BJ (cell line): ENCODE measurements around the gene KCNH3. TPM values are rescaled to one million over a fixed set of nuclear protein-coding genes. Genes with fewer than 3 reads are reported as not detected.
A peak's percentile ranks its signal among the peaks of the same experiment; 100 is the strongest.

Source experiments
- CTCF ChIA-PET: fragments of 350-600 bp; formaldehyde crosslinking; extraction: SDS; loops from one replicate; lab custom pipeline; 2021; ENCODE audit warnings: antibody characterized with exemption, inconsistent platforms; lab: Yijun Ruan, JAX
- POLR2A ChIA-PET: fragments of 300-600 bp; sonication (Branson Sonifier 250); formaldehyde crosslinking; extraction: SDS; loops from one replicate; lab custom pipeline; 2021; ENCODE audit warnings: antibody characterized with exemption; lab: Charles Lee
- DNase-seq: peaks from one replicate; pipeline ENCODE4 v3.0.0-alpha.2; 2011; ENCODE audit warnings: low read depth
- H3K27me3 ChIP-seq: 2 replicates; pipeline ENCODE4 v1.6.0; 2011; ENCODE audit warnings: low read length; ENCODE audit not compliant: control insufficient read depth, insufficient read depth
- H3K36me3 ChIP-seq: 2 replicates; pipeline ENCODE4 v1.5.1; 2011; ENCODE audit warnings: low read length; ENCODE audit not compliant: control insufficient read depth, insufficient read depth
- H3K4me3 ChIP-seq: 2 replicates; pipeline ENCODE4 v1.5.1; 2011; ENCODE audit warnings: low read depth, mild to moderate bottlenecking, control low read depth, low read length
- CTCF ChIP-seq: IDR thresholded peaks from 2 replicates; pipeline ENCODE4 v1.5.1; 2011; ENCODE audit warnings: low read depth, mild to moderate bottlenecking, control low read depth, inconsistent platforms, low read length, moderate library complexity; ENCODE audit not compliant: insufficient read depth
- polyA plus RNA-seq: library from polyadenylated mRNA; depleted of rRNA; stranded (reverse); fragments of >200 nt; gene quantifications from 2 replicates; pipeline ENCODE4 v1.2.3, GENCODE V29; 2011

The KCNH3 gene
- polyA plus RNA-seq, 1 experiment = 0.02 TPM

DNA sequence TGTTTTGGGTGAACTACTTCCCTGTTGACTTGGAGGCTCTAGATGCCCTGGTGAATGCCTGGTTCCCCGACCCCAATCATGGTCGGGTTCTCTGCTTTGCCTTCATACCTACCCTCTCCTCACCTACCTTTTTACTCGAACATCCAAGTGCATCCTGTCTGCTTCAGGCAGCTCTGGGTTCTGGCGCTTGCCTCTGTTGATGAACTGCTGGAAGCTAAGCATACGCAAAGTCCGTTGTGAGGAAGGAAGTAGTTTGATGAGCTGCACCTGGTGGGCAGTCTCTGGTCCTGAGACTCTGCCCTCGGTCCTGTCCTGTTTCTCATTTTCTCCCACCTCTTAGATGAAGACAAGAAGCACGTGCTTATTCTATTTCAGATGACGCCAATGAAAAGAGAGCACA is 13.6 kb downstream of the KCNH3 start:
- Histone ChIP-seq H3K36me3 (peaks cover 9% of the 10 kb centered on the region), H3K27me3 (peaks cover 29% of the 10 kb centered on the region), H3K4me3 (no peak overlapping the region)
- ChIA-PET POLR2A (no interaction called here), CTCF (interaction anchor here (0.6 to 5.0 kb wide), 4 partner anchors 28 to 216 kb away, joined by 3 to 18 read pairs (median 5); partner anchors contain the start of gene C1QL4)
- no peak for TF ChIP-seq CTCF
- DNase-seq = no peak

DNA sequence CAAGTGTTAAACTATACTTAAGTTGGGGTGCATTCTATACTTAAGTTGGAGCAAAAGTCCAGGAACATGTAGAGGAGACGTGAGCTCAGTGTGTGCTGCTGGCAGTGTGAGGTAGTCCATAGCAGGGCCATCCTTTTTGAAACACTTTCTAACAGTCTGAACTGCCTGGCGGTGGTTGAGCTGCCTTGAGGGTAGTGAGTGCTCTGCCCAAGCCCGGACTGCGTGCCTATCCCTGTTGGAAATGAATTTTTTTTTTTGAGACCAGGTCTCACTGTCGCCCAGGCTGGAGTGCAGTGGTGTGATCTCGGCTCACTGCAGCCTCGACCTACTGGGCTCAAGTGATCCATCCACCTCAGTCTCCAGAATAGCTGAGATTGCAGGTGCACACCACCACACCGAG is 14.1 kb downstream of the KCNH3 start:
- peaks cover 25% of the 10 kb centered on the region for H3K27me3 ChIP-seq
- POLR2A ChIA-PET = no interaction called here
- H3K36me3 ChIP-seq = peaks cover 9% of the 10 kb centered on the region
- no peak for DNase-seq
- H3K4me3 ChIP-seq = no peak overlapping the region
- CTCF ChIA-PET = interaction anchor here (0.6 to 5.0 kb wide), 8 partner anchors 9 to 221 kb away, joined by 3 to 18 read pairs (median 5); partner anchors contain the start of gene C1QL4
- TF ChIP-seq CTCF = no peak

DNA sequence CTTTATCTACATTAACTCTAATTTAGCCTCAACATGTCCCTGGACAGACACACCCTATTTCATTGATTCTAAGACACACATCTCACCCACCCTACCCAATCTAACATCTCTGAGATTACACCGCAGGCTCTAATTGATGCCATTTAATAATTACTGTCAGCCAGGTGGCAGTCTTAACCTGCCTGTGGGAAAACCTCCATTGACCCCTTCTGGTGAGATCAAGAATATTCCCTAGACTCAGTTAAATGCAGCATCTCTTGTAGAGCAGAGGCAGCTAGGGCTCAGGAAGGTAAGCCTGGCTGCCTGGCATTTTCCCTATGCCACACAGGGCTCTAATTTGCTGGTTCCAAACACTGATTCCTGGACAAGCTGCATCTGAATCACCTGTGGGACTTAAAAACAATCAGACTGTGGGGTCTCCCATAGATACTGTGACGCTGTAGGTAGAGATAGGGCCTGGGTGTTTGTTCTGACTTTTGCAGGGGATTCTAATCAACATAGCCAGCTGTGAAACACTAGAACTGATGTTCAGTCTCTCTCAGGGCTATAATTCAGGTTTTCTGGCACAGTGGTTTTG is 14.8 kb downstream of the KCNH3 start:
- Histone ChIP-seq H3K27me3 (peaks cover 18% of the 10 kb centered on the region), H3K4me3 (no peak overlapping the region), H3K36me3 (peaks cover 13% of the 10 kb centered on the region)
- DNase-seq = no peak
- CTCF ChIA-PET = interaction anchor here (0.6 to 5.0 kb wide), 10 partner anchors 8 to 222 kb away, joined by 3 to 18 read pairs (median 4); no protein-coding TSS in a partner anchor
- POLR2A ChIA-PET = no interaction called here
- peak; percentile 28; the same call in 1 of the 2 replicates for TF ChIP-seq CTCF

DNA sequence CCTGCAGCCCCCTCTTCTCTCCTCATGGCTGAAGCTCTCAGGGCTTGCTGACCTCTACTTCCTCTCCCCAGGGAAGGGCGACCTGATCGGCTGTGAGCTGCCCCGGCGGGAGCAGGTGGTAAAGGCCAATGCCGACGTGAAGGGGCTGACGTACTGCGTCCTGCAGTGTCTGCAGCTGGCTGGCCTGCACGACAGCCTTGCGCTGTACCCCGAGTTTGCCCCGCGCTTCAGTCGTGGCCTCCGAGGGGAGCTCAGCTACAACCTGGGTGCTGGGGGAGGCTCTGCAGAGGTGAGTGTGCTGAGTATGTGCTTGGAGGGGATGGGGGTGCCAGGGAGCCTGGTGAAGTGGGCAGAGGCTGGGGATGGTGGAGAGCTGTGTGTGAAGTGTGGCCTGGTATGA is 15.4 kb downstream of the KCNH3 start:
- ChIA-PET POLR2A (no interaction called here), CTCF (interaction anchor here (0.6 to 5.0 kb wide), 8 partner anchors 7 to 223 kb away, joined by 3 to 18 read pairs (median 3); no protein-coding TSS in a partner anchor)
- DNase-seq = no peak
- Histone ChIP-seq H3K4me3 (no peak overlapping the region), H3K27me3 (peaks cover 16% of the 10 kb centered on the region), H3K36me3 (peaks cover 16% of the 10 kb centered on the region)
- TF ChIP-seq CTCF = no peak

- ChIA-PET POLR2A (interaction anchor here (0.6 kb wide), 2 partner anchors 186 to 233 kb away, joined by 3 read pairs; no protein-coding TSS in a partner anchor), CTCF (interaction anchor here (1.3 kb wide), 1 partner anchor 197 kb away, joined by 4 read pairs; no protein-coding TSS in a partner anchor)
- TF ChIP-seq CTCF = no peak
- Histone ChIP-seq H3K27me3 (peaks cover 5% of the 10 kb centered on the region), H3K4me3 (no peak overlapping the region), H3K36me3 (peaks cover 29% of the 10 kb centered on the region)
- DNase-seq = no peak
Observed at GRCh38 chr12:49555631-49556390, 17.0 kb downstream of the KCNH3 start.
